HG03045 (cell line): Measurements from ENCODE around the gene B4GALT3.
"Not testable (repeated sequence)": the region's sequence is repeated elsewhere in the genome, so short reads cannot be mapped to it uniquely, and the experiment has no call there.

Experiments
- ATAC-seq: cut with Tn5 transposase; IDR thresholded peaks from one replicate; pipeline ENCODE4 v1.9.1; 2021; ENCODE audit warnings: mild to moderate bottlenecking, moderate library complexity; ENCODE audit not compliant: unreplicated experiment

Gene B4GALT3

GRCh38 chr1:161177112-161177935 is at the start of gene B4GALT3:
B4GALT3 (minus strand) TSS chr1:161177507; CDS start chr1:161176060, 1,447 bp downstream.
- ATAC-seq: peak; percentile 87

- no peak for ATAC-seq
These were observed 49.5 kb upstream of the B4GALT3 start for GRCh38 chr1:161226759-161227158.

GRCh38 chr1:161226320-161226711 is 49.0 kb upstream of the B4GALT3 start:
- ATAC-seq: no peak

- peak; percentile 95 for ATAC-seq
These were observed 48.4 kb upstream of the B4GALT3 start, which contains the start of gene TOMM40L for GRCh38 chr1:161225534-161226319. TOMM40L (plus strand) TSS chr1:161226060; CDS start chr1:161226490, 430 bp downstream.

- no peak for ATAC-seq
These were observed 47.8 kb upstream of the B4GALT3 start for GRCh38 chr1:161225178-161225533.

- ATAC-seq: not testable (repeated sequence)
These were observed 47.4 kb upstream of the B4GALT3 start for GRCh38 chr1:161224695-161225087.

- ATAC-seq: no peak
These were observed 46.7 kb upstream of the B4GALT3 start for GRCh38 chr1:161223805-161224694.

- no peak for ATAC-seq
These were observed 45.1 kb upstream of the B4GALT3 start for GRCh38 chr1:161222175-161223019.

- no peak for ATAC-seq
These were observed 42.7 kb upstream of the B4GALT3 start for GRCh38 chr1:161220002-161220401.

GRCh38 chr1:161219078-161219892 is 42.0 kb upstream of the B4GALT3 start:
- ATAC-seq: no peak

- no peak for ATAC-seq
These were observed 41.2 kb upstream of the B4GALT3 start for GRCh38 chr1:161218301-161219077.

- ATAC-seq: peak; percentile 13
These were observed 40.5 kb upstream of the B4GALT3 start for GRCh38 chr1:161217831-161218230.

- peak; percentile 78 for ATAC-seq
These were observed 39.8 kb upstream of the B4GALT3 start for GRCh38 chr1:161216945-161217712.

- no peak for ATAC-seq
These were observed 37.8 kb upstream of the B4GALT3 start, which contains the start of gene FCER1G for GRCh38 chr1:161215076-161215475. FCER1G (plus strand) TSS chr1:161215295; CDS start chr1:161215322, 27 bp downstream.

GRCh38 chr1:161214369-161214768 is 37.1 kb upstream of the B4GALT3 start:
- no peak for ATAC-seq

GRCh38 chr1:161209790-161210409 is 32.6 kb upstream of the B4GALT3 start:
- ATAC-seq: peak; percentile 70

GRCh38 chr1:161207173-161207572 is 29.9 kb upstream of the B4GALT3 start:
- ATAC-seq: no peak
